Measurements from ENCODE around the gene GABRG3.
A peak's percentile ranks its signal among the peaks of the same experiment; 100 is the strongest.

GABRG3 gene

DNA sequence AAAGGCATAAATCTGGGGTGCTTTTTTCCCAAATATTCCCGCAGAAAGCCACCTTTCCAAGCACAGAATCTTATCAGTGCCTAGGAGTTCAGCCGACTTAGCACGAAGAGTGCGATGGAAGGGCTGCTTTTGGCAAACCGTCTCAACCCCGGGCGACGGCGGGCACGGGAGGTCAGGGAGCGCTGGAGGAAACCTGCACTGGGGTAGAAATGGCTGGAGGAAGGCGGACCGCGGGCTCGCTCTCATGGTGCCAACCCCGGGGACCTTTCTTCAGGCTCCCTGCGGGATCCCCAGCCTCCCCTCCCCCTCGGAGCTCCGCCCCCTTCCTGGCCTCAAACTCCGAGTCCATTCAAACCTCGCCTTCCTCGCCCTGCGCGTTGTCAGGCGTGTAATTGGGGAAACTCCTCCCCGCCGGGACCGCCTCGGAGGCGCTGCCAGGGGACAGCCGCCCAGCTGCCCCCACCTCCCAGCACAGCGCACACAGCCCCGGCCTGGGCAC lies at the start of gene GABRG3:
Gene GABRG3, plus strand, starts transcription at position 470 of the 499 bp plus-strand sequence.
- peak; percentile 17 to 73 (median 69) for DNase-seq

DNA sequence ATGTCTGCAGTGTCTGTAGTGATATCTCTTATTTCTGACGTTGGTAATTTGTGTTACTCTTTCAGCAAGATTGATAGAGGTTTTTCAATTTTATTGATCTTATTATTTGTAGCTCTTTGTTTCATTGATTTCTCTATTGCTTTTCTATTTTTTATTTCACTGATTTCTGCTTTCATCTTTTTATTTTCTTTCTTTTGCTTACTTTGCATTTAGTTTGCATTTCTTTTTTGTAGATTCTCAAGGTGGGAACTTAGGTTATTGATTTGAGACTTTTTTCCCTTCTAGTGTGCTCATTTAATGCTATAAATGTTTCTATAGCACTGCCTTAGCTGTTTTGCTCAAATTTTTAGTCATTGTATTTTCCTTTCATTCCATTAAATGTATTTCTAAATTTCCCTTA lies 49.5 kb upstream of the GABRG3 start:
- no peak for DNase-seq

- DNase-seq, result no peak
These were observed 44.9 kb upstream of the GABRG3 start for GRCh38 chr15:26926081-26926480.

- DNase-seq, result no peak
These were observed 42.9 kb upstream of the GABRG3 start for GRCh38 chr15:26928051-26928450.

GRCh38 chr15:26929588-26929987 lies 41.4 kb upstream of the GABRG3 start:
- no peak for DNase-seq

DNA sequence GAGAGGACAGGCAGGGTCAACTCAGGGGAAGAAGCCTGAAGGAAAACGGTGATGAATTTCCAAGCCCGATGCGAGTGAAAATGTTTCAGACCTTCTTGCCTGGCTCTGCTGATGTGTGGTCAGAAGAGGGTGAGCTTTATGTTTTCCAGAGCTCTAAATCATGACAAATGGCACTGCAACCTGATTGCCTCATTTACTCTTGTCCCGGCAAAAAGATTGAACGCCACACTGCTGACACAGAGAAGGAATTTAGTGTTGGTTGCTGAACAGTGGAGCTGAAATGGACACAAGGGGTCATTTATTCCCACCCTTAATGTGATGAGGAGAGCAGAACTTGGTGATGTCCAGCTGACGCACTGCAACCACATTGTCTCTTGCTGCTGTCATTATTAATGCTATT lies 36.1 kb upstream of the GABRG3 start:
- no peak for DNase-seq

DNA sequence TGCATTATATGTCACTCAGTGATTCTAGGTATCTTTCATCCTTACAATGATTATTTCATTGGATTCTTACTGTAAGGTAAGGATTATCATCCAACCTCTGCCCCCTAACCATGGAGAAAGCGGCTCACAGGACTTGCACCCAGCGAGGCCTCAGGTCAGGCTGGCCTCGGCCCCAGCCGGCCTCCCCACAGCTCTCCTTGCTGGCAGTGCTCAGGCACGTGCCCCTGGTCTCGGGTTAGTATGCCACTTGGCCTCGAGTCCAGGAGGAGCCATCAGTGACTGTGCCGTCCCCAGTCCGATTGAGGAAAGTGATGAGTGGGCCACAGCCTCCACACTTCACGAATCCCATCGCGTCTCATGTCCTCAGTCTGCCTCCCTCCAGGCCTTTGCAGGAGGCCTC lies 35.7 kb upstream of the GABRG3 start:
- no peak for DNase-seq

- no peak for DNase-seq
These were observed 34.5 kb upstream of the GABRG3 start for GRCh38 chr15:26936502-26936901.

- no peak for DNase-seq
These were observed 33.8 kb upstream of the GABRG3 start for GRCh38 chr15:26937134-26937533.

DNA sequence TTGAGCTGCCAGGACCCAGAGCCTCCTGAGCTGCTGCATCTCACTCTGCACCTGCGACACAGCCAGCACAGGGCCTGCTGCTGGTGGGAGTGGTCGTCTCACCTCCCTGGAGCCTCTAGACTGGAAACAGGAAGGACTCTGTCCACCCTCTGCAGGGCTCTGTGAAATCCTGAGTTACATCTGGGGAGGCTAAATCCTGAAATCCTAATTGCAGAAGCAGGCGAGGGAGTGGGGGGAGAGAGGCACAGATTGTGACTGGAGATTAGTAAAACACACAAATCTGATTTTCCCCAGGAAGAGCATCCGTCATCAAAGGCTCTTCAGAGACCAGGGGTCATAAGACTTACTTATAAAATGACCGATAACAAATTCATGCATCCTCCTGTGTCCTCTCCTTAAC lies 31.6 kb upstream of the GABRG3 start:
- no peak for DNase-seq

GRCh38 chr15:26941489-26941888 lies 29.5 kb upstream of the GABRG3 start:
- no peak for DNase-seq

DNA sequence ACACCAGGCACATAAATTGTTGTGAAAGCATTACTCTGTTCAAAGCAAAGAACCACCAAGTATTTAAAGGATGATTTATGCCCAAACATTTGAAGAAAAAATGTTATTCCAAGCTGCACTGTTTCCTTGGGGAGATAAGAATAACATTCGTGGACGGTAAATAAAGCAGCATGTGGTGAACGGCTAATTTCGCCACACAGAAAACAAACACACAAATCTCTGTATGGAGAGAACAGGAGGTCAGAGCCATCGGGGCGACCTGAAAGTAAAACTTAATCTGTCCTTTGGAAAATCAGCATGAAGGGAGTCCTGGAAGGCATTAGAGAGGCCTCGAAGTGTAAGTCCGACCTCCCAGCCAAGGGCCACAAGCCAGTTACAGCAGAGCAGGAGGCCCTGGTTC lies 27.1 kb upstream of the GABRG3 start:
- DNase-seq, result no peak

DNA sequence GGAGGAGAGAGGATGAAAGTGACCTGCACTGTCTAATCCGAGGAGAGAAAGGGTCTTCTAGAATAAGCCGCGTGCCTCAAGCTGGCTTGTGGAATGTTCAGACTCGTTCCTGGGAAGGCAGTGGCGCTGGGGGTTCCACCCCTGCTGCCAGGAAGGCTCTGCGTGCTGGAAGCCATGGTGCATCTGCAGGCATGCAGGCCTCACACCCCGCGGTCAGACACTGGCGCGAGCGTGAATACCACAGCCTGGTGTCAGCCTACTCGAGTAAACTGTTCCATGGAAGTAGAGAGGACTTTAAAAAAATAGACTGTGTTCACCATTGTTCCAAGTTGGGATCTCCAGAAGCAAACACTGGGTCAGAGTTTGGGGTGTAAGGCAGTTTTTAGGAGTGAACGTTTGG lies 25.9 kb upstream of the GABRG3 start:
- no peak for DNase-seq

DNA sequence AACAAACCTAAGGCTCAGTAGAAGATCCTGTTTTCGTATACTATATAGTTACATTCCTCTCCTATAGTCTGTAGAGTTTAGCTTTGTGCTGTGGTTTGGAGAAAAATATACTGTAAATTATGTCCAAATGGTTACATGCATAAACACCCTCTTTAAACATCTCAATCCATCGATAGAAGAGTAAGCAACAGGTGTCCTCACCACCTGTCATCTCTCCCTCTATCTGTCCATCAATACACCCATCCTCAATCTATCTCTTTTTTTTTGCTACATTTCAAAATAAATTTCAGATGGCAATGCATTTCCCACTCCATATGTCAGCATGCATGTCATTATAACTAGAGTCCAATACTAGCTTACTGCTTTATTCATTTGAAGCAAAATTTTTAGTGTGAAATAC lies 21.0 kb upstream of the GABRG3 start:
- no peak for DNase-seq

- DNase-seq, result no peak
These were observed 16.6 kb upstream of the GABRG3 start for GRCh38 chr15:26954403-26954802.

DNA sequence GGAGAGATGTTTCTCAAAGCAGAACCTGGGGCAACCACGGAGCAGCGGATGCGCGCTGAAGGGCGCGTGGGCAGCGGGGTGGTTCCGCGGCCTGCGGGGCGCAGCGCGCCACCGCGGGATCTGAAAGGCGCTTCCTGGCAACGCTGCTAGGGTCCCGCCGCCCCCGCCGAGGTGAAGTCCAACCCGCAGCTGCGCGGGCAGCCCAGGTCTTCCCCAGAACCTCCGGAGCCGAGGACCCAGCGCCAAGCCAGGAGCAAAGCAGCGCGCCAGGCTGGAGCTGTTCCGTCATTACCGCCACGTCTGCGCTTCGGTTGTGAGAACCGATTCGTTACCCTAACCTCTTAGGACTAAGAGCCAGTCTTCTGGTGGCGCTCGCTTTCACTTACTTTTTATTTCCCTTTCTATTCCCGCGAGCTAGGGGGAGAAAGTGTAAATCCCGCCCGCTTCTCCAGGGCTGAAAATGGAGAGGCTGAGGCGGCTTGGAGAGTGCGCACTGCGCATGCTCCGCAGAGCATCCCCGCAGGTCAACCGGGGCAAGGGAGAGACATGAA lies 3.2 kb upstream of the GABRG3 start:
- no peak for DNase-seq

DNA sequence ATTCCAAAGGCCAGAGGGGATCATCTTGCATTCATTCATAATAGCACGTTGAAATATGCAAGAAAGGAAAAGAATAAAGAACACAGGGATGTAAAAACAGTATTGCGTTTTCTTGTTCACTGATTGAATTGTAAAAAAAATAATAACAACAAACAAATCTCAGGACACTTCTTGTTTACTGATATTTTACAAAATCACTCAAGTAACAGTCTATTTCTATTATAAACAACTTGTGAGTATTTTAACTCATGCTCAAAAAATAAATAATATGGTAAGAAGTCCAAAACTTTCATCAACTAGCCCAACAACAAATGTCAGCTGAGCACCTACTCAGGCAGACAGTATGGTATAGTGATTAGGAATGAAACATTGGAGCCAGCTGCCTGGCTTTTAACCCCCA lies 2.2 kb upstream of the GABRG3 start:
- DNase-seq, result no peak

GRCh38 chr15:26971271-26972018 lies 464 bp downstream of the GABRG3 start:
- peak; percentile 15 to 69 (median 56) for DNase-seq

- no peak for DNase-seq
These were observed 1.7 kb downstream of the GABRG3 start for GRCh38 chr15:26972636-26973035.

- DNase-seq, result peak; percentile 25 to 72 (median 32)
These were observed 3.3 kb downstream of the GABRG3 start for GRCh38 chr15:26974120-26974780.

GRCh38 chr15:26981492-26981891 lies 10.5 kb downstream of the GABRG3 start:
- no peak for DNase-seq

GRCh38 chr15:26983822-26984221 lies 12.8 kb downstream of the GABRG3 start:
- DNase-seq, result no peak

- no peak for DNase-seq
These were observed 14.1 kb downstream of the GABRG3 start for GRCh38 chr15:26985050-26985449.

- no peak for DNase-seq
These were observed 25.3 kb downstream of the GABRG3 start for GRCh38 chr15:26996250-26996649.
